ENCODE measurements around the gene GAL3ST2.

DNA sequence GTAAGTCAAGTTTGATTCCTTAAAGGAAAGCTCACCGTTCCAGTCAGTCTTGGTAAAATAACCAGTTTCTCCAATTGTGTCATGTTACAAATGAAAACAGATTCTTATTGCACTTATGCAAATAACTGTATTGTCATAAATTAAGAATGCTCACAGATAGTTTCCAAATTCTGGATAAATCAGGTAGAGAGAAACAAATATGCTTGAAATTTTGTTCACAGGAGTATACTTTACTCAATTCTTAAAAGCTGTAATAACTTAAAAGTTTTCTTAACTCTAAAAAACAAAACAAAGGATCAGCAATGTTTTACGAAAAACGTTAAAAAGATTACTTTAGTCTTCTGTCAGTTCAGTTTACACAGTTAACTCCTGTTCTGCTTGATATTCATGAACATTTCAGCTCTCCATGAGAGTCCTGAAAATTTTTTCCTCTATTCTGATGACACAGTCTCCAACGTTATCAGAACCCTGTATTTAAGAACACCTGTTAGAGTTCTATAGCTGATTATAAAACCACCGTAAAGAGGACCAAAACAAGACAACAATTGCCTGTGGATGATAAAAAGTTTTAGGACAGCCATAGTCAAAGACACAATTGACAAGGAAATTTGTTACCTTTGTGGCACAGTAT is 4.4 kb downstream of the GAL3ST2 start:
- TF ChIP-seq POLR2A (IDR thresholded peaks at IDR 0.05): no peak
- TF ChIP-seq, protein P1, sequence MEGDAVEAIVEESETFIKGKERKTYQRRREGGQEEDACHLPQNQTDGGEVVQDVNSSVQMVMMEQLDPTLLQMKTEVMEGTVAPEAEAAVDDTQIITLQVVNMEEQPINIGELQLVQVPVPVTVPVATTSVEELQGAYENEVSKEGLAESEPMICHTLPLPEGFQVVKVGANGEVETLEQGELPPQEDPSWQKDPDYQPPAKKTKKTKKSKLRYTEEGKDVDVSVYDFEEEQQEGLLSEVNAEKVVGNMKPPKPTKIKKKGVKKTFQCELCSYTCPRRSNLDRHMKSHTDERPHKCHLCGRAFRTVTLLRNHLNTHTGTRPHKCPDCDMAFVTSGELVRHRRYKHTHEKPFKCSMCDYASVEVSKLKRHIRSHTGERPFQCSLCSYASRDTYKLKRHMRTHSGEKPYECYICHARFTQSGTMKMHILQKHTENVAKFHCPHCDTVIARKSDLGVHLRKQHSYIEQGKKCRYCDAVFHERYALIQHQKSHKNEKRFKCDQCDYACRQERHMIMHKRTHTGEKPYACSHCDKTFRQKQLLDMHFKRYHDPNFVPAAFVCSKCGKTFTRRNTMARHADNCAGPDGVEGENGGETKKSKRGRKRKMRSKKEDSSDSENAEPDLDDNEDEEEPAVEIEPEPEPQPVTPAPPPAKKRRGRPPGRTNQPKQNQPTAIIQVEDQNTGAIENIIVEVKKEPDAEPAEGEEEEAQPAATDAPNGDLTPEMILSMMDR (IDR thresholded peaks at IDR 0.05): no peak
